ENCODE measurements around the gene CPNE4. TPM values are rescaled to one million over a fixed set of nuclear protein-coding genes. Genes with fewer than 3 reads are reported as not detected.
A peak's percentile ranks its signal among the peaks of the same experiment; 100 is the strongest.

CPNE4 gene
- total RNA-seq, 1 experiment from 2014 or later, result 1.9 TPM

GRCh38 chr3:132038198-132038825 lies 3.5 kb upstream of the CPNE4 start:
- Mint-ChIP-seq H3K27ac (no peak overlapping the region), H3K27me3 (ENCODE audit: low read depth) (peaks cover 39% of the 10 kb centered on the region), H3K9me3 (no peaks in the 10 kb centered on the region), H3K36me3 (ENCODE audit: insufficient read depth in 1 of 3, low read depth in 3 of 3) (no peaks in the 10 kb centered on the region), H3K4me1 (peaks cover 4 to 15% of the 10 kb centered on the region in 2 experiments), H3K4me3 (no peak overlapping the region)
- Histone ChIP-seq H4K5ac (ENCODE audit: insufficient read length, low read depth, low read length) (no peak overlapping the region), H3K9ac (ENCODE audit: extremely low read depth, insufficient read length, low read length) (no peak overlapping the region), H3K27me3 (ENCODE audit: insufficient read depth, low read length) (no peaks in the 10 kb centered on the region; the same call in 1 of the 2 replicates), H2AFZ (ENCODE audit: low read length) (no peak overlapping the region), H2BK20ac (ENCODE audit: low read depth, low read length, poor library complexity, severe bottlenecking) (no peak overlapping the region), H4K20me1 (ENCODE audit: control insufficient read depth, insufficient read depth, insufficient read length) (no peaks in the 10 kb centered on the region), H3K79me1 (ENCODE audit: insufficient read depth, low read depth, low read length, poor library complexity, severe bottlenecking) (no peaks in the 10 kb centered on the region), H3K56ac (ENCODE audit: insufficient read length, low read depth, low read length) (no peak overlapping the region), H3K79me2 (ENCODE audit: insufficient read depth, low read length) (no peaks in the 10 kb centered on the region), H3K23me2 (ENCODE audit: insufficient read length, low read depth, low read length, poor library complexity, severe bottlenecking) (peaks cover 15% of the 10 kb centered on the region), H2BK12ac (ENCODE audit: insufficient read length, low read depth, low read length) (no peak overlapping the region), H3K9me3 (ENCODE audit: control insufficient read depth, low read depth, low read length) (no peaks in the 10 kb centered on the region), H3K4me1 (ENCODE audit: insufficient read depth, low read length) (no peaks in the 10 kb centered on the region), H2AK5ac (ENCODE audit: insufficient read length, low read length) (no peak overlapping the region), H3K4me2 (ENCODE audit: insufficient read depth, insufficient read length, low read length) (no peak overlapping the region), H3T11ph (ENCODE audit: low read length) (no peak overlapping the region), H3K18ac (ENCODE audit: insufficient read length, low read depth, low read length) (no peak overlapping the region), H2BK120ac (ENCODE audit: low read depth, low read length, poor library complexity, severe bottlenecking) (no peak overlapping the region), H3K4ac (ENCODE audit: low read depth, low read length) (no peak overlapping the region), H4K91ac (ENCODE audit: insufficient read length, low read depth, low read length) (no peak overlapping the region), H4K8ac (replicated peaks; ENCODE audit: insufficient read length, low read depth, low read length) (no peak overlapping the region), H3K27ac (ENCODE audit: insufficient read length, low read depth, low read length) (no peak overlapping the region), H2BK5ac (ENCODE audit: insufficient read length, low read length) (no peak overlapping the region), H3K14ac (ENCODE audit: insufficient read depth, low read length) (no peak overlapping the region), H2BK15ac (ENCODE audit: low read depth, low read length) (no peak overlapping the region), H3K23ac (ENCODE audit: insufficient read length, low read depth, low read length) (no peak overlapping the region)
- no peak for DNase-seq
- WGBS (ENCODE audit: extremely low coverage, insufficient read length, low lambda C conversion rate), result no CpG with 5 or more reads among the region's 1 CpG
- peak; percentile 80 for TF ChIP-seq CTCF (conservative IDR thresholded peaks at IDR 0.05)
